ENCODE data around the gene TTC39C.
"Not testable (repeated sequence)": the region's sequence is repeated elsewhere in the genome, so short reads cannot be mapped to it uniquely, and the experiment has no call there.

The TTC39C gene

DNA sequence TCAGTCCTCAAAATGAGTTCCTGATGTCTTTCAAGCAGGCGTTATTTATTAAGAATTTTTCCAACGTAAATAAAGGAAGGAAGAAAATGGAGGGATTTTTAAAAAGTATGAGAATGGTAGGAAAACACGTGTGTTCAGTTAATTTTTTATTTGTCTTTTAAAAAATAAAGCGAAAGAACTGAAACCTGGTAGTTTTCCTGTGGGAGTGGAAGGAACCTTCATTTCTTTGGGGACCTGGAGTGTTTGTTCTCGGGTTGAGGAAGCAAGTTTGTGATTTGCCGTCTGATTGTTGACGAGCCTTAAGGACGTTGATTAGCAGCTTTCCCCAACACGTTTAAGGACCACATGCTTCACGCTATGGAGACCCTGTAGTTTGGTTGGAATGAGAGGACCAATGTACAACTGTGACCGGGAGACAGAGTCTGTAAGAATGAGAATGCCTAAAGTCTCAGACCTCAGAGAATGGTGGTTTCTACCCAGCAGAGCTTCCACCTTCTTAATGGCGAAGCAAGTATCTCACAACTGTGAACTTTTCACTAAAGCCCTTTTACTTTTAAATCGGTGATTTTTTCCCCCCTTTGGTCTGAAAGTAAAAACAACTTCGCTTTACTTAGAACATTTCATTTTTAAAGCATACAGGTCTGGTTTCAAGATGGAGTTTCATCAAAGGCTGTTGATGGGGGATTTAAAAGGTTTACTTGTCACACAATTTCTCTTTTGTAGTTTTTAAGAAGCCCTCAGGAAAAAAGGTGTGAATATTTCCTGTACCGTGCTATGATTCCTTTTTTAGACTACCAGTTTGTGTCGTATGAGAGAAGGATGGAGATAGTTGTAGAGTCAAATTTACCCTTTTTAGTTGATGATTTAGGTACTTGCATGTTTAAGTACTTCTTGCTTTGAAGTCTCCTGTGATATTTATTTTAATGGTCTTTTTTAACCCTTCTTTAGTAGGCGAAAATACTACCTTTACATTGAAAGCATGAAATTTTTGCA is 1.4 kb downstream of the TTC39C start:
- no peak for DNase-seq

DNA sequence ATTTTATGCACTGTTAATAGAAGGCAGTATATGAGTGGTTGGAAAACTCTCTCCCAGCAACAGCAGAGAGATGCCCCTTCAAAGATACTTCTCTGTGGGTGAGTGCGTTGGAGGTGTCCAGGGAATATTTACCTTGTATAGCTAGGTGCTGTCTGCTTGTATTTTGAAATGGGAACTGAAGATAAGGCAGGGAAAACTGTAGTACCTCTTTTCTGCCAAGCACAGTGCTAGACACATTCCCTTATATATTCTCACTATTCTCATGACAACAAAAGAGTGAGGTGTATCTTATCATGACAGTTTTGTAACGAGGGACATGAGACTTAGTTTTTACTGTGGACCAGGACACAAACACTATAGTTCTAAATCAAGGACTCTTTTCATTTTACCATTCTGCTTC is 2.1 kb downstream of the TTC39C start:
- no peak for DNase-seq

DNA sequence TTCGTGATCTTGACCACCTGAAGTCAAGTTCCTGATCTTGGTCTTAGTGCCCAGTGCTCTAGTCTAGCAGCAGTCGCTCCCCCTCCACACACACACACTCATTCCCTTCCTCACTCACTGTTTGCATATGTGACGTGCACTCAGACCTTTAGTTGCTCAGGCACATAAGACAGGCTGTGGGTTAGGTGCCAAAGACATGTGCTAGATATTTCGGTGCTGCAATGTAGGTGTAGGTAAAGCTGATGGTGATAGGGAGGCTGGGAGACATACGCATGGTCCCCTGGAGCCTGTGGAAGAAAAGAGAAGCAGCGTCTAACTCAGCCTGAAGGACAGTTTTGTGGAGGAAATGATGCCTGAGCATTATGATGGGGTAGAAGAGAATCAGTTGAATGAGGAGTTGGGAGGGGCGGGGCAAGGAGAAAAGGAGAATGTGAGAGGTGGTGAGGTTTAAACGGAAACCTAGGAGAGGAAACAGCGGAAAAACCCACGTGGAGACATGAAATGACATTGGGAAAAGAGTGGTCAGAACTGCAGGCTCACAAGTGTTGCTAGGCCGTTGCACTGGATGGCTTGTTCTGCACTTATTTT is 3.8 kb downstream of the TTC39C start:
- no peak for DNase-seq

DNA sequence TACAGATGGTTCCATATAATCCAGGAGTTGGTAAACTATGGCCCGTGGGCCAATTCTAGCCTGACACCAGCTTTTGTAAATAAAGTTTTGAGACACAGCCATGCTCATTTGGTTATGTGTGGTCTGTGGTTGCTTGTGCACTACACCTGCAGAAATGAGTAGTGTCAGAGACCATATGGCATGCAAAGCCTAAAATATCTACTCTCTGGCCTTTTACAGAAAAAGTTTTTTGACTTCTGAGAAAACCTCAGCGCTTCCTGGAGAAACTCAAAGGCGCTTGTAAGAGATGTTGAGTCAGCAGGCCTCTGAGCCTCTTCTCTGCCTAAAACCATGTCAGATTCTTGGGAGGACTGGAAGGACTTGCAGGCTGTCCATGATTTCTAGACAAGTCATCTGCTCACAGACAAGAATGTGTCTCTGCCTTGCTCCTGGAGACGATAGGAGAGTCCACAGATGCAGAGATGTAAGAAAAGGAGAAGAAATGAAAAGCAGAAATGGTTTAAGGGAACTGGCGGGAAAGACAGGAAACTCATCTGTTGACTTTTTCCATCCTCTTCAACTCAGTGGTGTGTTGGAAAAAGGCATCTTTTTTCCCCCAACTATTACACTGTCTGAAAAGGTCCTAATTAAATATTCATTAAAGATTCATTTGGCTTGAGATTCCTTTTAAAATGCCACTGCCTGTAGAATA is 5.2 kb downstream of the TTC39C start:
- DNase-seq: no peak

DNA sequence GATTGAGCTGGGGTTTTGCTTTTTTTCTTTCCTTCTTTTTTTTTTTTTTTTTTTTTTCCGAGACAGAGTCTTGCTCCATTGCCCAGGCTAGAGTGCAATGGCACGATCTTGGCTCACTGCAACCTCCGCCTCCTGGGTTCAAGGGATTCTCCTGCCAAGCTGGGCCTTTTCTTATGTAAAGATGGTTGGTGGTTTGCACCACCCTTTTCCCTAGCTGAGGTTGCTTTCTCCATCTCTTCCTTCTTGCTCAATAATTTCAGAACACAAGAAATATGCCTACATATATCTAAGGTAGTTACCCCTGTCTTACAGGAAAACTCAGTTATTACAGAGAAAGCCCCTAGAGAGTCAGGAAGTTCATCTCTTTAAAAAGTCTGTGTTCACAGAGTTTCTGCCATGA is 7.0 kb downstream of the TTC39C start:
- no peak for DNase-seq

DNA sequence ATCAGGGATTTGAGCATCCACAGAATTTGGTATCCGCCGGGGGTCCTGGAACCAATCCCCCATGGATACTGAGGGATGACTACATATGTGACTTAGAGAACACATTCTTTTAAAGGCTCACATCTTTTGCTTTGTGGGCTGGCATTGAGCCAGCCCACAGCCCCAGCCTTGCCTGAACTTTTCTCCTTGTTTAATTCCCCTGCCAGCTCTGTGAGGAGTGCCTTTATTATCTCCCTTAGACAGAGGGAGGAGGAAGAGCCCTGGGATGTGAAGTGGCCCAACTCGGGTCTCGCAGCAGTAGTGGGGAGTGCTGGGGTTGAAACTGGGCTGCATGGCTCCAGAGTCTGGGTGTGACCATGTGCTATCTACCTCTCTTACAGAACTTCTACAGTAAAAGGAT is 7.6 kb downstream of the TTC39C start:
- no peak for DNase-seq

DNA sequence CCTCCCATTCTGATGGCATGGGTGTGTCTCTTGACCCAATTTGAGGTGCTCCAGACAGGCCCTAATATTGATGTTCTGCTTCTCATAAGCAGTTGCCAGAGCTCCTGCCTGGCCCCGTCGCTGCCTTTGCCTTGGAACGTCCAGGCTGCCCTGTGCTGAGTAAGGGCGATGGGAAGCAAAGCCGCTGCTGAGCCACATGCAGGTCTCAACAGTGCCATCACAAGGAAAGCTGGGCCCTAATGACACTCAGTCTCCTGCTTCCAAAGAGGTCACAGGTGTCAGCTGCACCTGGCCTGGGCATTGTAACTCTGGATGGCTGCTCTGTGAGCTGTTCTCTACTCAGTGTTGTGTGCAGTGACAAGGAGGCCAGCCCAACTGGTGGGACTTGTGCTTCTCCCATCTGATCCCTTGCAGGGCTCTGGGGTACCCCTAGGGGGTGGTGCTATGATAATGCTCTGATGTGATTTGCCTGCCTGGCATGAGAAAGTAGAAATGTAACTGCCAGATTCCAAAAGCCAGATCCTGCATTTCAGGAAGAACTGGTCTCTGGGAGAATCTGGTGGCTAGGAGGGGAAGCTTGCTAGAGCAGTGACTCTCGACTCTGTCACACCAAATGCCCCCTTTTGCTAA is 8.7 kb downstream of the TTC39C start:
- DNase-seq: no peak

DNA sequence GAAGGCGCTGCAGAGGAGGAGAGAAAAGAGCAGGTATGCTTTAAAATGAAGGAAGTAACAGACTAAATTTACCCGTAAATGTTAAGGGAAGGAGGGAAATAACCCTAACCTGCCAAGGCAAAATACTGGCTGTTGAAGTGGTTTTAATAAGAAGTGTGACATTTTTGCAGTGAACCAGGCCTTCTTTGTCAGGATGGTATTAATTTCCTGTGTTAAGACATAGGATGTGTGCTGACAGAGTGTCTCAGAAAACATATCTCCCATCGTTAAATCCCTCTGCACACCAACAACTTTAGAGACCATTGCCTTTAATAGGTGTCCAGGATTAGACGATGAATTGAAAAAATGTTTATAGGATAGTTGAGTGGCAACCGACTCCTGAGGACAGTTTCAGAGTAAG is 9.9 kb downstream of the TTC39C start:
- DNase-seq: no peak

DNA sequence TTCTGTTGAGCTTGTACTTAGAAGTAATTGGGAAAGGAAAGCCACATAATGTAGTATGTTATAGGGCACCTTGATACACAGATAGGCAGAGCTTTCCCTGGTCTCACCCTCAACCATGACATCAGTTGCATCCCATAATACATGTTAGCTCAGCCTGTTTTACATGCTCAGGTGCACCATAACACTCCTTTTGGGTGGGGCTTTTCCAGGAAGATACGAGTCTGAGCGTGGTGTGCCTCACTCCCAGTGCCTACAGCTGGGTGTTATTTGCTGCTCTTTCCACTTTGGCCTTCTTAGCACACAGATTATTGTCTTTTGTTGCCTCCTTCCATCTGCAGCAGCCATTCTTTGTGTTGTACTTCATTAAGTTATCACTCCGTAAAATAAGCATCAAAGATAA is 11.9 kb downstream of the TTC39C start:
- no peak for DNase-seq

DNA sequence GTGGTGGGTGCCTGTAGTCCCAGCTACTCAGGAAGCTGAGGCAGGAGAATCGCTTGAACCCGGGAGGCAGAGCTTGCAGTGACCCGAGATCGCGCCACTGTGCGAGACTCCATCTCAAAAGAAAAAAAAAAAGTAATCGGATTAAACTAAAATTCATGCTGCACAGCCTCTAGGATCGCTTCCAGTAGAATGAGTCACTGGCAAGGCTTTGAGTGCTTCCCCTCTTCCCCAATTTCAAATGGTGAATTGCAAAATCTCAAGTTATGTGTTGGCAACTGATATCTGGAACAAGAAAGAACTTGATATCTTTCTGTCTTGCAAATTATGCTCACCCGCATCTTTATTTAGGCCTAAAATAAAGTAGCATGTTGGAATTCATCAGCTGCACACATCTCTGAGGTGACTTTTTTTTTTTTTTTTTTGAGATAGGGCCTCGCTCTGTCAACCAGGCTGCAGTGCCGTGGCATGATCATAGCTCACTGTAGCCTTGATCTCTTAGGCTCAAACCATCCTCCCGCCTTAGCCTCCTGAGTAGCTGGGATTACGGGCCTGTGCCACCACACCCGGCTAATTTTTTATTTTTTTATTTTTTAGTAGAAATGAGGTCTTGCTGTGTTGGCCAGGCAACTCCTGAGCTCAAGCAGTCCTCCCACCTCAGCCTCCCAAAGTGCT is 12.7 kb downstream of the TTC39C start:
- peak in 1 of 51 donors; percentile 20 for DNase-seq

DNA sequence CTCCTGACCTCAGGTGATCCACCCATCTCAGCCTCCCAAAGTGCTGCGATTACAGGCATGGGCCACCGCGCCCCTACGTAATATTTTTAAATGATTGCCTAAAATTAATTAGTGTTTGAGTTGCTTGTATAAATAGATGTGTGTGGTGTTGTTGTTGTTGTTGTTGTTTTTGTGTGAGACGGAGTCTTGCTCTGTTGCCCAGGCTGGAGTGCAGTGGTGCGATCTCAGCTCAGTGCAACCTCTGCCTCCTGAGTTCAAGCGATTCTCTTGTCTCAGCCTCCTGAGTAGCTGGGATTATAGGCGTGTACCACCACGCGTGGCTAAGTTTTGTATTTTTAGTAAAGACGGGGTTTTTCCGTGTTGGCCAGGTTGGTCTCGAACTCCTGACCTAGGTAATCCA is 14.4 kb downstream of the TTC39C start:
- not testable (repeated sequence) for DNase-seq

DNA sequence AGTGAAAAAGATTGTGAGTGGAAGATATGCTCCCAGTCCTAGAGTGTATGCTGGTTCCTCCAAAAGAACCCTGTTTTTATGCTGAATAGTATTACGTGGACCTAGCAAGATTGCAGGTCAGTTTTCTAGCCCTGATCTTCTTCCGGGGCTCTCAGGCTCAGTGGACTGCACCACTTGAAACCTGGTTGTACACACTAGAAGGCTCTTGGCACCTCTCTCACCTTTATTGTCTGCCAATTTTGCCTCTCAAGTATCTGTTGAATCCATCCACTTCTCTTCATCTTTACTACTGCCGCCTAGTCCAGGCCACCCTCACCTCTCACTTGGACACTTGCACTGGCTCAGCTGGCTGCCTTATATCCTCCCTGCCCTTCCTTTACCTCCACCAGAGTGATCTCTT is 16.8 kb downstream of the TTC39C start:
- no peak for DNase-seq

DNA sequence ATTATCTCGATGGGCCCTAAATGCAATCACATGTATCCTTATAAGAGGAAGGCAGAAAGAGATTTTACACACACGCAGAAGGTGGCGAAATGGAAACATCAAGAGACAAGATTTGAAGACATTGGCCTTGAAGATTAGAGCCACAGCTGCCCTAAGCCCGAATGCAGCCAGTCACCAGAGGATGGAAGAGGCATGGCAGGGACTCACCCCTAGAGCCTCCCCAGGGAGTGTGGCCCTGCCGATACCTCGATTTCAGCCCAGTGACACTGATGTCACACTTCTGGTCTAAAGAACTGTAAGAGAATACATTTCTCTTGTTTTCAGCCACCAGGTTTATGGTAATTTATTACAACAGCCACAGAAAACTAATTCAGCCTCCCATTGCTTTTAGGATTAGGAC is 17.4 kb downstream of the TTC39C start:
- DNase-seq: no peak

DNA sequence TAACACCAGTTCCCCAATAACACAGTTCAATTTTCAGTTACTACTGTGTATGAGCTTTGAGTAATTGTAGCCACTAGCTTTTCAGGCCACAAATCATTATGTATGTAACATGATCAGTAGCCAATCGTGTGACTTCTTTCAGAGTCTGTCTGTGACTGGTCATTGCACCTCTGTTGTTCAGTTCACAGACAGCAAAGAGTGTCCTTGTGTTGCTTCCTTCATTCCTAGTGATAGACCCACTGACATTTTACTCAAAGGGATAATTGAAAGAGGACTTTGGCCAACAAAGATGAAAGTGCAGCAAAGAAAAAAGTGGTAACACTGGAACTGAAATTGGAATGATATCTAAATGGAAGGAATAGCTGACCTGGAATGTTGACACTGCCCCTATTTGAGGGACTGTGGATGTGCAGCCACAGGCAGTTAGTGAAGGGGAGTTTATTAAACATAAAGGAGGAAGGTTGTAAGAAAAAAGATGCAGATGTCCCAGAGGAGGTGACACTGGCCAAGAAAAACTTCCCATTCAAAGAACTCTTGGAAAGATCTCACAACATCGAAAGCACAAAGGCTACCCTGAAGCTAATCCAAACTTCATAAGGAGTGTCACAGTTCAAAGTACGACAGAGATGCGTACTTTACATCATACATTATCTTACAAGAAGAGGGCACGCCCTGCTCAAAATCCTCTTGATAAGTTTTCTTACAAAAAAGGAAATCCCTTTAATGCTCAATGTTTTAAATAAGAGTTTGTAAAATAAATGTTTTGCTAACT is 19.3 kb downstream of the TTC39C start:
- no peak for DNase-seq

DNA sequence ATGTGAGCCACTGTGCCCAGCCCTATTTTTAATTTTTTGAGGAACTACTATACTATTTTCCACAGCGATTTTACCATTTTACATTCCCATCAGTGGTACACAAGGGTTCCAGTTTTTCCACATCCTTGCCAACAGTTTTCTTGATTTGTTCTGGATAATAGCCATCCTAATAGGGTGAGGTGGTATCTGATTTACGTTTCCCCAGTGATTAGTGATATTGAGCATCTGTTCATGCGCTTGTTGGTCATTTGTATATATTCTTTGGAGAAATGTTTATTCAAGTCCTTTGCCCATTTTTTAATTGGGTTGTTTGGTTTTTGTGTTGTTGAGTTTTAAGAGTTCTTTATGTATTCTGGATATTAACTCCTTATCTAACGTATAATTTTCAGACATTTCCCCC is 20.8 kb downstream of the TTC39C start:
- no peak for DNase-seq

DNA sequence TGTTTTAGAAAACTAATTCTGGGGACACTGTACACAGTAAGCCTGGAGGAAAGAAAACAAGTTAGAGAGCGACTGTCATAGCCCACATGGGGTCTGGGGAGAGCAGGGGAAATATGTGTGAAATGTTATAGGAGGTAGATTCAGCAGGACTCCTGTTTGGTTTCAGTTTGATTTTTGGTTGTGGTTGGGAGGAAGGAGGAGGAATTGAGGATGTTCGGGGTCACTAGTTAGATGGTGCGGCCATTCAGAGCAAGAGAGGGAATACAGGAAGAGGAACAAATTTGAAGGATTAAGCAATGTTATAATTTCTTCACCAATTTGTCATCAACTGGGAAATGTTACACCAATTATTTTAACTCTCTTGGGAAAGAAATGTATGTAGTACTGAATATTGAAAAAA is 25.1 kb downstream of the TTC39C start:
- DNase-seq: no peak

DNA sequence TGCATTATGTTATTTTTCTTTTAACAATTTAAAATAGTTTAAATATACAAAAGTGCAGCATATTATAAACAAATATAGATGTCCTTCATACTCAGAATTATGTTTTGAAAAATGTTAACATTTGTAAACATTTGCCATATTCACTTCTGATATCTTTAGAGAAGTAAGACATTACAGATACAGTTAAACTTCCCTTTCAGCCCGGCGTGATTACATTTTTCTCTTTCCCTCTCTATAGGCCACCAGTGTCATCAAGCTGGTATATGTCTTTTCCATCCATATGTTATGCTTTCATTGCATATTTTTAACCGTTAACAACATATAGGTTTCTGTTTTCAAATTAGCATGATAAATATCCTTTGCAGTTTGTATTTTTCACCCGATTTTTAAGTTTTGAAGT is 27.1 kb downstream of the TTC39C start:
- no peak for DNase-seq

DNA sequence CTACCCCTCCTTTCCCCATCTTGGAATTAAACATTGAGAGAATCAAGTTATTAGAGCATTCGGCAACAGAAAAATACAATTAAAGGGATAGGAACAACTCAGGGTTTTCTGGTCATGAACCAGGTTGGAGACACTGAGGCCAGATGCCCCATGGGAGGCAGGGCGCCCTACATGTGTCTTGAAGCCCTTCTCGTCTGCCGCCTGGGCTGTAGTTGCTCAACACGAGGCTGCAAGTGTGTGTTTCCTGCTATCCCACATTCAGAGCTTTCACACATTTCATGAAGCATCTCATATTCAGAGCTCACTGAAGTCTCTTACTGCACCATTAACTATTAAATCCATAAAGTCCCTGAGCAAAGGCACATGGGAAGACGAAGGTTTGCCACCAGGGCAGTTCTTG is 28.8 kb downstream of the TTC39C start:
- DNase-seq: no peak

DNA sequence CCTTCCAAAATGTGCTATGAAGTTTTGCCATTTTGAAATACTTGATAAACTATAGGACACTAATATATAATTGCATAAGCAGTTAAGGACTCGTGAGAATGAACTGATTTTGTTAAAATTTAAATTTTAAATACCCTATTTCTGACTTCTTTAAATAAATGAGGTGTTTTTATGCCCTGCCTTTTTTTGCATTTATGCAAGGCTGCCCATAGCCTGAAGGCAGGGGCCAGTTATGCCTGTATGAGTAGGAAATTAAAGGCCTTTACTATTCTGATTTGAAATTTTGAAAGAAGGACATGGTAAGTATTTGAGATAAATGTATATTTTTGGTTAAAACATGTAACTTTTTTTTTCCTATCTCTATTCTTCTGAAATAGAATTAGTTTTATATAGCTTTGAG is 33.7 kb downstream of the TTC39C start:
- no peak for DNase-seq

DNA sequence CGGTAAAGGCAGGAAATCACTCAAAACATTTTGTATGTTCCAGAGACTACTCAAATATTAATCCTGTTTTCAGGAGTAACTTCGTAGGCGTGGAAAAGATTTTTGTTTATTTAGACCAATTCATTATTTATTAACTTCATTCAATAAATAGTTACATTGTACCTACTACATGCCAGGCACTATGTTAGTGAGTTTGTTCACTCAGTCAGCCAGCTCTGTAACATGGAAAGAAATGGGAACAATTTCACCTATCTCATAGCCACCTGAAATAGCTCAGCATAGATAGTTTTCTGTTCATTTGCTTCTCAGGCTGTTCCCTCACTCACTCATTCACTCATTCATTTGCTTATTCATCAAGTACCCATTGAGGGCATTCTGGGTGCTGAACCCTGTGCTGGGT is 34.6 kb downstream of the TTC39C start:
- DNase-seq: no peak
